Measurements from ENCODE around the gene JAG2.

GRCh38 chr14:105120056-105120455 is 48.5 kb downstream of the JAG2 start:
- TF ChIP-seq CTCF (IDR thresholded peaks at IDR 0.05): no peak
- TF ChIP-seq EP300 (IDR thresholded peaks at IDR 0.05): no peak

All from suprapubic skin (tissue), 3 donors.